K562 (cell line): ENCODE results near the gene PRRT1. TPM values are rescaled to one million over a fixed set of nuclear protein-coding genes. Genes with fewer than 3 reads are reported as not detected.

Source experiments
- ATAC-seq: fragments of 200-7000 bp; cut with Tn5 transposase; 3 replicates; pipeline ENCODE4 v1.9.1; 2020; ENCODE audit warnings: moderate library complexity
- BruUV-seq: library from RNA; stranded (reverse); fragments of 400-500 nt; replicated peaks from 2 replicates; lab custom pipeline; 2021; lab: Mats Ljungman, UMichigan
- CTCF ChIA-PET: fragments of 300-600 bp; formaldehyde crosslinking; extraction: SDS; loops from one replicate; lab custom pipeline; 2021; ENCODE audit warnings: low intra/inter-chr PET ratio; lab: Yijun Ruan, JAX
- POLR2A ChIA-PET: fragments of 300-600, 350-650 bp; sonication (Branson Sonifier 250); formaldehyde crosslinking; extraction: SDS; loops from one replicate; lab custom pipeline; 2021; ENCODE audit warnings: antibody characterized with exemption, inconsistent platforms; lab: Yijun Ruan, JAX
- DNase-seq, 4 experiments: peaks; one replicate each; pipeline versions ENCODE4 v3.0.0 to v3.0.0-alpha.2; 2011 to 2018; ENCODE audit warnings: low spot score in 3 of 4, mixed read lengths in 3 of 4; ENCODE audit errors: extremely low read depth in 1 of 4
- FAIRE-seq: peaks from 2 replicates; lab custom pipeline; 2011; peaks lifted over from hg19 to GRCh38; lab: Jason Lieb, UNC
- H2AFZ ChIP-seq: 2 replicates; pipeline ENCODE4 v1.6.0; 2011; ENCODE audit warnings: low read depth, low read length, control low read depth, inconsistent platforms
- H3K27ac ChIP-seq: fragments of 200-600 bp; 3 replicates; pipeline ENCODE4 v1.8.0; 2011; ENCODE audit warnings: low read depth, mild to moderate bottlenecking, control low read depth, inconsistent platforms, low read length, moderate library complexity, mixed read lengths; ENCODE audit errors: extremely low read depth
- H3K27me3 ChIP-seq, 2 experiments: fragments of 300-600 bp in 1 of 2; 2 replicates in 1 of 2; 3 replicates in 1 of 2; pipeline versions ENCODE4 v1.6.0 to v1.8.0; 2011; ENCODE audit warnings: inconsistent platforms in 2 of 2, low read length in 2 of 2, mild to moderate bottlenecking in 1 of 2, mixed read lengths in 1 of 2, moderate library complexity in 1 of 2; ENCODE audit not compliant: control insufficient read depth in 2 of 2, insufficient read depth in 2 of 2
- H3K36me3 ChIP-seq: fragments of 300-600 bp; 3 replicates; pipeline ENCODE4 v1.8.0; 2011; ENCODE audit warnings: mild to moderate bottlenecking, low read length, inconsistent platforms; ENCODE audit not compliant: control insufficient read depth, insufficient read depth
- H3K4me1 ChIP-seq, 2 experiments: fragments of 200-600 bp in 1 of 2; replicated peaks in 1 of 2; 2 replicates in 1 of 2; 3 replicates in 1 of 2; pipeline versions ENCODE4 v1.5.1 to v1.8.0; 2011; ENCODE audit warnings: inconsistent platforms in 2 of 2, low read length in 2 of 2, mild to moderate bottlenecking in 1 of 2, mixed read lengths in 1 of 2, moderate library complexity in 1 of 2; ENCODE audit not compliant: control insufficient read depth in 2 of 2, insufficient read depth in 2 of 2
- H3K4me2 ChIP-seq: 2 replicates; pipeline ENCODE4 v1.6.1; 2011; ENCODE audit warnings: low read length, control low read depth, inconsistent platforms, mixed read lengths; ENCODE audit not compliant: insufficient read depth
- H3K4me3 ChIP-seq: fragments of 200-600 bp; sonication (generic), shearing (Covaris generic); 2 replicates; pipeline ENCODE4 v1.5.1; 2016; ENCODE audit warnings: control low read depth, inconsistent platforms
- H3K79me2 ChIP-seq: fragments of 200-600 bp; 3 replicates; pipeline ENCODE4 v1.8.0; 2011; ENCODE audit warnings: low read length, inconsistent platforms; ENCODE audit not compliant: control insufficient read depth, insufficient read depth
- H3K9ac ChIP-seq, 2 experiments: 2 replicates each; pipeline versions ENCODE4 v1.6.0 to v1.6.1; 2011; ENCODE audit warnings: low read depth in 2 of 2, low read length in 2 of 2, control low read depth in 1 of 2, inconsistent platforms in 1 of 2, mild to moderate bottlenecking in 1 of 2, mixed read lengths in 1 of 2; ENCODE audit not compliant: insufficient read depth in 1 of 2
- H3K9me1 ChIP-seq: one replicate; pipeline ENCODE4 v1.6.0; 2011; ENCODE audit warnings: inconsistent platforms, mild to moderate bottlenecking, low read length, moderate library complexity; ENCODE audit not compliant: control insufficient read depth, insufficient read depth
- H3K9me3 ChIP-seq: replicated peaks from 2 replicates; pipeline ENCODE4 v1.5.1; 2011; ENCODE audit warnings: low read depth, low read length, inconsistent platforms; ENCODE audit not compliant: control insufficient read depth, insufficient read depth
- H4K20me1 ChIP-seq: replicated peaks from 2 replicates; pipeline ENCODE4 v1.6.1; 2011; ENCODE audit warnings: low read length, inconsistent platforms, mixed read lengths; ENCODE audit not compliant: control insufficient read depth, insufficient read depth
- CREB3 ChIP-seq: fragments of 450-650 bp; conservative IDR thresholded peaks from 2 replicates; pipeline ENCODE4 v1.6.1; 2016; ENCODE audit warnings: missing genetic modification characterization, low read depth, mild to moderate bottlenecking, missing compliant biosample characterization, moderate library complexity
- DLX4 ChIP-seq: fragments of 250-450 bp; sonication (Bioruptor Pico); IDR thresholded peaks from 2 replicates; pipeline ENCODE4 v1.6.1; 2021; ENCODE audit warnings: mild to moderate bottlenecking
- GATAD2B ChIP-seq: fragments of 450-650 bp; IDR thresholded peaks from 2 replicates; pipeline ENCODE4 v1.6.1; 2017; ENCODE audit warnings: mild to moderate bottlenecking, borderline replicate concordance
- RERE ChIP-seq: sonication (generic); formaldehyde crosslinking; IDR thresholded peaks from 2 replicates; pipeline ENCODE4 v1.8.0; 2023; ENCODE audit warnings: missing genetic modification reagents, mild to moderate bottlenecking, borderline replicate concordance
- SUPT5H ChIP-seq: fragments of 450-650 bp; IDR thresholded peaks from 2 replicates; pipeline ENCODE4 v1.6.1; 2016
- TSHZ1 ChIP-seq: fragments of 250-450 bp; sonication (Bioruptor Pico); IDR thresholded peaks from 2 replicates; pipeline ENCODE4 v1.4.0; 2020; ENCODE audit warnings: mild to moderate bottlenecking, moderate library complexity
- ZC3H4 ChIP-seq: sonication (generic); formaldehyde crosslinking; IDR thresholded peaks from 2 replicates; pipeline ENCODE4 v1.9.0; 2021; ENCODE audit warnings: missing genetic modification reagents, borderline replicate concordance
- ZNF696 ChIP-seq: fragments of 250-450 bp; sonication (Bioruptor Pico); conservative IDR thresholded peaks from 2 replicates; pipeline ENCODE4 v1.4.0; 2020; ENCODE audit warnings: mild to moderate bottlenecking, moderate library complexity
- WGBS: fragments of 100-300 bp; shearing (Covaris generic); methylation state at CpG from one replicate; pipeline ENCODE4 v1.1.6; 2016; ENCODE audit warnings: low coverage, mixed read lengths; ENCODE audit not compliant: insufficient coverage; ENCODE audit errors: missing lambda C conversion rate; 5-methylcytosine and 5-hydroxymethylcytosine counted together
- in situ Hi-C: fragments of 300-500 bp; cut with MboI; formaldehyde crosslinking; loops from 4 replicates; pipeline ENCODE4 v1.15.0; 2018; ENCODE audit warnings: inconsistent platforms, mixed read lengths
- intact Hi-C: fragments of 100-400 bp; cut with micrococcal nuclease; formaldehyde crosslinking; loops from 2 replicates; pipeline ENCODE4 v1.14.2; 2022
- polyA plus RNA-seq, 8 experiments: library from polyadenylated mRNA; depleted of rRNA in 4 of 8; stranded (reverse) in 5 of 8; unstranded in 3 of 8; fragments of >200 nt; fragmentation: Nextera tagmentation in 2 of 8; fragmentation: Illumina TruSeq in 1 of 8; extraction: Ambion mirVana in 2 of 8; extraction: Trizol in 1 of 8; gene quantifications; 2 replicates each; pipeline versions ENCODE4 v1.2.1 to v1.2.3, GENCODE V29; 2011 to 2014; ENCODE audit warnings: inconsistent platforms in 1 of 8, missing spikeins in 1 of 8
- total RNA-seq, 7 experiments: library from RNA; depleted of rRNA in 6 of 7; stranded (reverse); fragments of >200 nt in 6 of 7; fragmentation: Illumina TruSeq in 2 of 7; extraction: Trizol in 2 of 7; gene quantifications; 2 replicates each; pipeline versions ENCODE4 v1.2.1 to v1.2.3, GENCODE V29; 2011 to 2021; ENCODE audit warnings: low replicate concordance in 1 of 7

PRRT1 gene
- total and polyA plus RNA-seq, 9 of the 15 experiments (the other 6 are each of a cell fraction or from before 2014, with no cell fraction given): 0.14 to 3.5 (median 0.41) TPM

- Histone ChIP-seq H3K9me1 (no peaks in the 10 kb centered on the region), H3K79me2 (peaks cover 44% of the 10 kb centered on the region), H3K36me3 (peaks cover 37% of the 10 kb centered on the region), H4K20me1 (no peaks in the 10 kb centered on the region), H3K27me3 (no peaks in the 10 kb centered on the region), H3K4me3 (peak within 1 kb of the TSS; percentile 65), H3K9me3 (no peaks in the 10 kb centered on the region), H3K27ac (peak within 1 kb of the TSS; percentile 89), H3K4me2 (peak within 1 kb of the TSS; percentile 86), H3K4me1 (peaks cover 25 to 62% of the 10 kb centered on the region in 2 experiments; a peak in 4 of 5 replicates), H2AFZ (peak within 1 kb of the TSS; percentile 91), H3K9ac (peak within 1 kb of the TSS; percentile 86 to 93)
- ATAC-seq (peak; percentile 83), DNase-seq (peak; percentile 88 to 97 (median 92)), FAIRE-seq (peak; percentile 93)
- BruUV-seq: no TSS peak
- ChIA-PET CTCF (interaction anchor here (0.9 to 4.2 kb wide), 3 partner anchors 25 to 37 kb away, joined by 3 to 51 read pairs (median 8); no protein-coding TSS in a partner anchor), POLR2A (interaction anchor here (0.6 to 2.1 kb wide), 5 partner anchors 11 to 326 kb away, joined by 3 to 7 read pairs (median 4); partner anchors contain the start of genes EGFL8 and HSPA1B)
- WGBS: under 1% methylated on average over 47 of the region's 52 CpGs
- intact Hi-C loops (loop anchor here (1.0 kb wide), 3 partner anchors 24 to 41 kb away; partner anchors contain the start of gene FKBPL), in situ Hi-C loops (no loop called here)
- TF ChIP-seq GATAD2B (peak; percentile 48; the same call in 1 of the 2 replicates), CREB3 (tag) (no peak), DLX4 (CRISPR knock-in tag) (no peak), ZNF696 (CRISPR knock-in tag) (no peak), TSHZ1 (no peak), SUPT5H (peak; percentile 76), ZC3H4 (peak; percentile 87; the same call in 1 of the 2 replicates), RERE (CRISPR knock-in tag) (peak; percentile 96)
These were observed 2.1 kb upstream of the PRRT1 start, which contains the start of gene PPT2 for GRCh38 chr6:32153564-32154513. Gene PPT2, plus strand, starts transcription at chr6:32154141. Its CDS starts 454 bp downstream, at chr6:32154595.
